GM18526 (cell line): Measurements from ENCODE around the gene IRAK2.

Experiments used
- POLR2A ChIP-seq: IDR thresholded peaks from 3 replicates; pipeline ENCODE4 v1.6.1; 2011; ENCODE audit not compliant: insufficient read length; ENCODE audit errors: extremely low read depth

Gene IRAK2

DNA sequence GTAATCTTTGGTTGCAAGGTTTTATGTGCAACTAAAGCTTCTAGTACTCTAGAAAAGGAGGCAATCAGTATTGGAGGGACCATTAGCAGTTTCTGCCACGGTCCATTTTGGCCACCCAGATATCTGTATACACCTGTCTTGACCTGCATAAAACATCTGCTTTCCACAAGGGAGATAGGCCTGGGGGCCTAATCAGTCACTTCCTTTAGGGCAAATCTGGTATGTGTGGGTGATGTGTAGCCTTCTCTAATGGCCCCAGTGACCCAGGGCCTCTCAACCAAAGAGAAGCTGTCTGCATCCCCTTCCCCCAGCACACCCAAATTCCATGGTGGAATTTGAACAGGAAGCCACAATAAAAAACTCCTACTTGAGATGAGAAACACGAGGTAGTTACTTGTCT is 19.5 kb downstream of the IRAK2 start:
- TF ChIP-seq POLR2A = no peak

DNA sequence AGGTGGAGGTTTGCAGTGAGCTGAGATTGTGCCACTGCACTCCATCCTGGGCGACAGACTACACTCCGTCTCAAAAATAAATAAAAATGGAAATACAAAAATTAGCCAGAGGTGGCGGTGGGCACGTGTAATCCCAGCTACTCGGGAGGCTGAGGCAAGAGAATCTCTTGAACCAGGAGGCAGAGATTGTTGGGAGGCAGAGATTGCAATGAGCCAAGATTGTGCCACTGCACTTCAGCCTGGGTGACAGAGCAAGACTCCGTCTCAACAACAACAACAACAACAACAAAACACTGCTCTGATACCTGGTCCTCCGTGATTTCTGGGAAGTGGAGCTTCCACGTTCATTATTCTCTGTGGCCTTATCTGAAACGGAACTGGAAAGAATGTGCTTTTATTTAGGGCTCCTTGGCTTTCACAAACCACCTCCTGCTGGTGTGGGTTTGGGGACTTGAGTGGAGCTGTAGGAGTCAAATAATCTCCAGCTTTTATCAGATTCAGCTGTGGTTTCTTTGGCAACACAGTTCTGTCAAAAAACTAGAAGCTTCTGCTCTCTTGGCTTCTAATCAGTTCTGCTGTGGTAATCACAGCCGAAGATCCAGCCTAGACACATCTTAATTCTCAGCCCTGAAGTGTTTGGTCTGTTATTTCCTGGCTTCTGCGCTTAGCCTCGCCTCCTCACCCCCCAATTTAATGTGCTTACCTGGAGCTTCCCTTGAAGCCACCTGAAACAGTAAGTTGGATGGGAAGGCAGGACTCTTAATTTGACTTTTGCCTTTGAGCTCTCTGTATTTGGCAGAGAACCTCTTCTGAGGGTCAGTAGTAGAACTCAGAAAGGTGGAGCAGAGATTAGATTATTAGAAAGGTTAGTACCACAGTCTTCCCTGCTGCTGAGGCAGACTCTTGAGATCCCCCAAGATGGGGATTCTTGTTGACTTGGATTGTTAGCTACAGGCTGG is 21.4 kb downstream of the IRAK2 start:
- TF ChIP-seq POLR2A = no peak

DNA sequence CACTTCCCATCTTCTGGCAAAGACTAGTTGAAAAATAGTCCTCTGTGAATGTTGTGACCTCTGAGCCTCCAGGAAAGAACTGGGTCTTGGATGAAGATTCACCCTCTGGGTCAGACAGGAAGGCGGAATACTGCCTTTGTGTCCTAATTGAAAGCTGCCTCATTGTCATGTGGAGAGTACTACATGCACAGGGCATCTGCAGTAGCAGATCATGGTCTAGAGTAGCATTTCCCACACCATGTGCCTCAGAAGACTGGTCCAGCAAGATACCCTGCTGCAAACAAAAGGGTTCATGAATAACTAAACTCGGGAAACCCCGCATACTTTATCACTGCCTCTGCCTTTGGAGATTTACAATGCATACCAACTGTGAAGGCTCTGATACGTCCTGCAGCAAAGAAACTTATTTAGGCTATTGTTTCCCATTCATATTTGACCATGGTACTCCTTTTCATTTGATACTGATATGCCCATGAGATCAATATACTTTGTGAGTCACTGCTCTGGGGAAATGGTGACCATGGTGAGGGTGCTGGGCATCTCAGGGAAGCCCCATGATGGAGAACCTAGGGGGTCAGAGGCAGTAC is 22.7 kb downstream of the IRAK2 start:
- TF ChIP-seq POLR2A = no peak

DNA sequence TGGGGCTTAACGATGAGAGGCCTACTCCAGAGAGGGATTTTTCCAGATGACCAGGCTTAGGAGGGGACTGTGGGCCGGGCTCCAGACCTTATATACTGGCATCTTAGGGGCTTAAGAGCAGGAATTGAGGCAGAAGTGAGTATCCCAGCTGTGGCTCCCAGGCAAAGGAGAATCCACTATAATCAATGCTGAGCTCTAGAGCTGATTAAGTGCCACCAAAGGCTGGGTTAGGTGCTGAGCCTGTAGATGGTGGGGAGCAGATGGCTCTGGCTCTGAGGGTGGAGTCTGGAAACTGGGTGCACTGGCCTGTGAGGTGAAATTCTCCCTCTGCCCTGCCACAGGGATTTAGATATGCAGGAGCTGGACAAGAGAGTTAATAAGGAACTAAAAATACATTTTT is 23.2 kb downstream of the IRAK2 start:
- no peak for TF ChIP-seq POLR2A

DNA sequence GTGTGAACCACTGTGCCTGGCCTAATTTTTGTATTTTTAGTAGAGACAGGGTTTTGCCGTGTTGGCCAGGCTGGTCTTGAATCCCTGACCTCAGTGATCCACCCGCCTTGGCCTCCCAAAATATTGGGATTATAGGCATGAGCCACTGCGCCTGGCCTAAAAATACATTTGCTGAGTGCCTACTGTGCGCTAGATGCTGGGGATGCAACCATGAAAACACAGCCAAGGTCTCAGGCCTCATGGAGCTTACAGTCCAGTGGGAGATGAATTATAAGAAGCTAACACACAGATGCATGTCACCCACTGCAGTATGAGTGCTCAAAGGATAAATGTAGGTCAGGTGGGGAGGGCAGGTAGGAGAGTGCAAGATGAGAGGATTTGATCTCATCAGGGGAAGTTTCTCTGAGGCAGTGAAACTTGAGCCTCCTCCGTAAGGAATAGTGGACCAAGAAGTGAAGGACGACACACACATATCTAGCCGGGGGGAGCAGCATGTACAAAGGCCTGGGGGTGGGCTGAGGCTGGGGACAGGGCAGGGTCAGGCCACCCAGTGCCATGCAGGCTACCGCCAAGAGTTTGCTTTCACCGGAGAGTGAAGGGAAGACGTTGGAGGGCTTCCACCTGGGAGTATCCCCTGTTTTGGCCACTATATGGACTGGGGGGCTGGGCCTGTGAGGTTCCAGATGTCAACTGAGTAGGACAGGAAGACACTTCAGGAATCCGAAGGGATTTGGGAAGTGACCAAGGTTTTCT is 24.3 kb downstream of the IRAK2 start:
- TF ChIP-seq POLR2A = no peak

DNA sequence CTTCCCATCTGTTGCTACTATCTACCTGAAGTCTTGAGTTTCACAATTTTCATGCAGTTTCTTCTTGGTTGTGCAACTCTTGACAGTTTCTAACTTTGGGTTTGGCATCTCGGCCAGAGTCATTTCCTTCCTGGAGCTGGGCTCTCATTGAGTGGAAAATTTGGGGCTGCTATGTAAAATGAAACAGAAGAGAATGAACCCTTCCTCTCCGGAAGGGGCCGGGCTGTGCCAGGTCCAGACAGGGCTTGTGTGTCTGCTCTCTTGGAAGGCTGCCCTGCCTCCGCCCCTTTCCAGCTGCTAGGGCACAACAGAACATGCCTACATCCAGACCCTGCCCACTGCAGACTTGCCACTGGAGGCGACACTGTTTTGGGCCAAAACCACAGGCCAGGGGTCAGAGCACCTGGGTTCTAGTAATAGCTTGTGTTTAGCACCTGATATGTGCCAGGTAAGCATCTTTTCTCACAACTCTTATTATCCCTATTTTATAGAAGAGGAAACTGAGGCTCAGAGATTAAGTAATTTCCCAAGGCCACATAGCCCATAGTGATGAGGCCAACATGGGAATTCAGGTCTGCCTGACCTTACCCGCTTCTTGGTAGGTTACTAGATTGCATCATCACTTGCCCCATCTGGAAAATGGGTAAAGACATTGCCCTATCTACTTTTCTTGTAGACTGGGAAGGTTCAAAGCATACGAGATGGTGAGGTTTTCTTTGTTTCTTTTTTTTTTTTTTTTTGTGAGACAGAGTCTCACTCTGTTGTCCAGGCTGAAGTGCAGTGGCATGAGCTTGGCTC is 25.0 kb downstream of the IRAK2 start:
- TF ChIP-seq POLR2A = no peak

DNA sequence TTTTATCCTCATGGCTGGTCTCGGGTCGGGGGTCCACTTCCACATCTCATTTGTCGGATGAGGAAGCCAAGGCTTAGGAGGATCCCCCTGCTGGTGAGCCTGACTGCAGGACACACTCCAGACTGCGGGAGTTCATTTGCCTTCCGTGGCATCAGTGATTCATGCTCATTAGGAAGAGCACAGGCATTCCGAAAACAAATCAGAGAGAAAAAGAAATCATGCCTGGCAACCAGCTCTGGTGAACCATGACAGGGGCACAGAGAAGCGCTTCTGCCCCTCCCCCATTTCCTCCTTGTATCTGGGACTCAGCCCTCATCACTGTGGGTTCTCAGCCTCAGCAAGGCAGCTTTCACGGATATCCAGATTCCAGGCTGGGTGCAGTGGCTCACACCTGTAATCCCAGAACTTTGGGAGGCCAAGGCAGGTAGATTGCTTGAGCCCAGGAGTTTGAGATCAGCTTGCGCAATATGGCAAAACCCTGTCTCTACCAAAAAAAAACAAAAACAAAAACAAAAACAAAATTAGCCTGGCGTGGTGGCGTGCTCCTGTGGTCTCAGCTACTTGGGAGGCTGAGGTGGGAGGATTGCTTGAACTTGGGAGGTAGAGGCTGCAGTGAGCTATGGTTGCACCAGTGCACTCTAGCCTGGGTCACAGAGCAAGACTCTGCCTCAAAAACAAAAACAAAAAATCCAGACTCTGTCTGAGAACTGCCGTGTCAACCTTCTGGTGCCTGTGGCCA is 28.4 kb downstream of the IRAK2 start:
- no peak for TF ChIP-seq POLR2A

DNA sequence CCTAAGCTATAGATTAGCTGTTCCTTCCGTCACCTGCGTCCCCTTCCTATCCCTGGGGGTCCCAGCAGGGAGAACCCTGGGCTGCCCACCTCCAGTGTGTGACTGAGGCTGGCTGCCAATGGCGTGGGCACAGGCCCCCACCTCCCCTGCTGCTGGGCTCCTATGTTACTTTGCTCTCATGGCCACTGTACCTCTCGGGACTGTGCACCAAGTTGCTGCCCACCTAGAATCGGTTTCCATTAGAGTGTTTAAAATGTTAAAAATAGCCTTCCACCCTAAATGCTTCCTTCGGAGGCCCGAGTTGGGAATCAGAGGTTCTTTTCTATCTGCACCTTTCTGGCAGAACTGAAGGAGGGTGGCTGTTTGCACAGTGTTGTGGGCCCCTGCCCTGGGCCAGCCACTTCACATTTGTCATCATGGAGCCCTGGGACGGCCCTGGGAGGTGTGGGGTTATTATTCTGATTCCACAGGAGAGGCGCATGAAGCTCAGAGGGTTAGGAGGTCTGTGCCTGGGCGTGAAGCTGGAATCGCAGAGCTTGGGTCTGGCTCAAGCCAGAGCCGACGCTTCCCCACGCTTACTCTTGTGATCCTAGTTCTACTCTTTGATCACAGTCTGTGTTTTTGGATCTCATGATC is 29.1 kb downstream of the IRAK2 start:
- TF ChIP-seq POLR2A = no peak

DNA sequence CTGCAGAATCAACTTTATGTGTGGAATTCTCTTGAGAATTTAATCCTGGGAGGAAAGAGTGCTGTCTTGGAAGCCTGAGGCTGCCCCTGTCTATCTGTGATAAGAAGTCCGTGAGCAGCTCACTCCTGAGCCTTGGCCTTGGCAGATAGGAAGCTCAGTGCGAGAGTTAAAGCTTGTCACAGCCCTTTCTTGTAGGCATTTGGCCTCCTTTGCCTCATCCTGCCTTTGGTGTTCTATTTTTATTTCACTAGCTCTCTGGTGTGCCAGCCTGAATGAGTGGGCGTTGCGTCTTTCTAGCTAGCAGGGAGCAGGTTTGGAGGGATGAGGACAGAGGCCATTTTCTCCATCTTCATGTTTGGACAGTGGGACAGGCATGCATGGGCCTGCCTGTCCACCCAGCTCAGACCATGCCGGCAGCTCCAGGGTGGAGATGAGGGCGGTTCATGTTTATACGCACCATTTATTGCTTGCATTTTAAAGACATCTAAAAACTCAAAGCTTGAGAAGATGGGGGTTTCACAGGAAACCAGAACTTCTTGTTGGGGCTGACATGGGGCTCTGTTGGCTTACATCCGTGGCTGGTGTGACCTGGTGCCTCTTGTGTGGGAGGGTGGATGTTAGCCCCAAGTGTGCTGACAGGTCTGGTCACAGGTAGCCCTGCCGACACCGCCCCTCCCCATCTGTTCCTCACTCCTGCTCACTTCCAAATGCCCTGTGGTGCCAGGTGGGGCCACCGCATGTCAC is 29.8 kb downstream of the IRAK2 start:
- no peak for TF ChIP-seq POLR2A

DNA sequence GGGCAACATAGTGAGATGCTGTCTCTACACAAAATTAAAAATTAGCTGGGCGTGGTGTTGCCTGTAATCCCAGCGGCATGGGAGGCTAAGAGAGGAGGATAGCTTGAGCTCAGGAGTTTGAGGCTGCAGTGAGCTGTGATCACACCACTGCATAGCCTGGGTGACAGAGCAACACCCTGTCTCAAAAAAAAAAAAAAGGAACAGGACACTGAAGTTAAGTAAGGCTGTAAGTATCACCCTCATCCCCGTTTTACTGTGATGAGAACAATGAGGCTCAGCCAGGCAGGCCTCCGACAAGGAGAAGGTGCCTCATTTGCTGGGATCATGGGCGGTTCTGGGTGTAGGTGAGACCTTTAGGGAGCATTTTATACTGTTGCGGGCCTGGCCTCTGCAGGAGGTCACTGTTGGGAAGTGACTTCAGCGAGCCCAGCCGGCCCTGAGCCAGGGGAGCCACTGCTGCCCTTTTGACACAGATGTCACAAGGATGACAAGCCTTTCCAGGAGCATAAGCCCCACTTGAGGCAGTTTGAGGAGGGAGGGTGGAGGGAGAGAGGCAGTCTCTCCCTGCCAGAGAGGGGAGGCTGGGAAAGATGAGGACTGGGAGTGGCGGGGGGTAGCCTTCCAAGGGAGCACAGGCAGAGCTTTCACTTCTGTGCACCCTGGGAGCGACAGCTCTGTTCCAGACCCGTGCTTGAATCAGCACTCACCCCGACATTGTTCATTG is 30.8 kb downstream of the IRAK2 start:
- TF ChIP-seq POLR2A = no peak

DNA sequence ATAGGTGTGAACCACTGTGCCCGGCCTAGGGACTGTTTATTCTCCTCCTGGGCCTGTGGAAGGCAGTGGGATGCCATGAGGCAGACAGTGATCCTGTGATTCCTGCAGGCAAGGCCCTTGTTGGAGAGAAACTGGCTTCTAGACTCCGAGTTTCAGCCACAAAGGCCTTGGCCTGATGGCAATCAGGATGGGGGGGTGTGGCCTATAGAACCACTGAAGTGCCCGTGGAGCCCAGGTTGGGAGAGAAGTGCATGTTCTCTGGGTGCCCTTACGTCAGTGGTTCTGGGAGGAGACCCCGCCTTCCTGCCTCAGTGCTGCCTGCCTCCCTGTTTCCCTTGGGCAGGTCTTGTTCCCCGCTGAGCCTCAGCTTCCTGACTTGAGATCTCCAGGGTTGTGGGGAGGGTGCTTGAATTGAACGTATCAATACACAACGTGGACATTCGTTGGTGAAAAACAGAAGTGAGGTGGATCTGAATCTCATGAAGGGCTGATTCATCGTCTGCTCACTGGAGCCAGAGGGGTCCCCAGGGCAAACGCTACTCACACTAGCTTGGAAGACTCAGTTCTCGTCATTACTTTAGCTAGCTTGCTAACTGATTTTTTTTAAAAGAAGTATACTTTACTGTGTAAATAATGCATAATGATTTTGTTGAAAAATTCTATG is 31.8 kb downstream of the IRAK2 start:
- no peak for TF ChIP-seq POLR2A

DNA sequence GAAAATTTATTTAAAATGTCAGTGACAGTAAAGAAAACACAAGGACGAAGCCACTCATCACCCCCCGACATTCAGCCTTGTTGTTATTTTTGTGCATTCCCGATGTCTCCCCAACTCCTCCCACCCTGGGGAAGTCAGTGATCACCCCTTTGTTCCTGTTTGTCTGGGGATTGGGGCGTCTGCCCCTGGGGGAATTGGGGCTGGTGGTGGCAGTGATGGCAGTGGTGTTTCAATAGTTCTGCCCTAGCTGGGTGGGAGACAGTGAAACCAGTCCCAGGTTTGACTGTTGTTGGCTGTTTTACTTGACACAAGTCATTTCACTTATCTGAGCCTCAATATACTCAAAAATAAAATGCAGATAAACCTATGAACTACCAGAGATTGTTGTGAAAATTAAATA is 33.5 kb downstream of the IRAK2 start:
- no peak for TF ChIP-seq POLR2A
